NCI-H146 treated with DMSO at 0.1 percent for 48 hours (cell line): ENCODE results near the gene PMEPA1.
A peak's percentile ranks its signal among the peaks of the same experiment; 100 is the strongest.

Source experiments
- DNase-seq: peaks from one replicate; lab custom pipeline; 2025; ENCODE audit not compliant: unreplicated experiment; lab: John Stamatoyannopoulos, UW

Gene PMEPA1, protein sequence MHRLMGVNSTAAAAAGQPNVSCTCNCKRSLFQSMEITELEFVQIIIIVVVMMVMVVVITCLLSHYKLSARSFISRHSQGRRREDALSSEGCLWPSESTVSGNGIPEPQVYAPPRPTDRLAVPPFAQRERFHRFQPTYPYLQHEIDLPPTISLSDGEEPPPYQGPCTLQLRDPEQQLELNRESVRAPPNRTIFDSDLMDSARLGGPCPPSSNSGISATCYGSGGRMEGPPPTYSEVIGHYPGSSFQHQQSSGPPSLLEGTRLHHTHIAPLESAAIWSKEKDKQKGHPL

DNA sequence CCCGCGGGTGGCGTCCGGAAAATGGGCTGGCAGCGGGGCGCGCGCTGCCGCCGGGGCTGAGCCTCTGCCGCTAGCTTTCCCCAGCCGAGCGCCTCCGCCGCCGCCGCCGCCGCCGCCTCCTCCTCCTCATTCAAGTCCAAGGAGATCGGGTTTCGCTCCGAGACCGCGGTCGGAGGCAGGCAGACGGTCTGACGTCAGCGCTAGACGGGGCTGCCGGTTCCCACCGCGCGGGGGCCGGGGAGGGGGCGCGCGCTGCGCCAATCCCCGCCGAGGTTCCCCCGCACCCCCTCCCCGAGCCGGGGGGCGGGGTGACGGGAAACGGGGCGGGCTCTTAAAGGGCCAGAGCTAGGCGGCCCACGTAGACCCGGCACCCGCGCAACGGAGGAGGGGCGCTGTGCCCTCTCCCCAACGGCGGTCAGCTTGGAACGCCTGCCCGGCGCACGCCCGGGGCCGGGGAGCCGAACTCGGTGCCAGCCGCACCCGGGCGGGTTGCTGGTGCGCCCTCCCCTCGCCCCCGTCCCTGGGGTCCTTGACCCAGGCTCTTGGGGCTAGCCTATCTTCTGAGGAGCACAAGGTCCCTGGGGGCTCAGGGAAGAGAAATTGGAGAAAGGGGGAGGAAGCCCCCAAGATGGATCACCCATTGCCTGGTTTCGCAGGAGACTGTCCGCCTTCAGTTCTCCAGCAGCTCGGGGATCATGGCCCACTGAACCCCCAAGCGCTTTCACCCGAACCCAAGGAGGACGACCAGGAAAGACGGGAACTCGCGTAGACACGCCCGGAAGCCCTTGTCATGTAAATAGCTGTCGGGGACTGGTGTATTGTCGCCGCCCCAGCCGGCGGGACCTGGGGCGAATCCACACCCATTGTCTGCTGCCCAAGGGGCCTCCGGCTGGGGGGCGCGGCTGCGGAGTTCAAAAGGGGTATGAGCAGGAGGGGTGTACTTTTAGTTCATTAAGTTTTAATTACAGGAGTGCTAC is at the start of gene PMEPA1:
Gene PMEPA1 (minus strand): TSS at position 193 of the 977 bp plus-strand sequence. CDS start 433 bp downstream, outside the sequence.
- peak; percentile 84 for DNase-seq

DNA sequence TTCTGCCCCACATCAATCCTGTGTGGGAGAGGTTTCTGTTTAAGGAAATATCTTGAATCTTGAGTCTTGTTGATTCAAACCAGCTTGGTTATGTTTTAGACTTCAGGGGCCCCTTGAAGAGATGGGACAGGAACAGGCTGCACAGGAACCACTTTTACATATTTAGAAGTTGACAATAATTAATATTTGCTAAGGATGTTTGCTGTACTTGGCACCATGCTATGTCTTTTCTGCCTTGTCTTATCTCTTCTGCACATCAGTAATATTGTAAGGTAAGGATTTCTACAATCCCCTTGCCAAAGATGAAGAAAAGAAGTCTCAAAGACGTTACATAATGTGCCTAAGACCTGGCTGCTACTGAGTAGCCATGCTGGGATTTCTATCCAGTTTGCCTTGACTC is 48.0 kb upstream of the PMEPA1 start:
- no peak for DNase-seq

DNA sequence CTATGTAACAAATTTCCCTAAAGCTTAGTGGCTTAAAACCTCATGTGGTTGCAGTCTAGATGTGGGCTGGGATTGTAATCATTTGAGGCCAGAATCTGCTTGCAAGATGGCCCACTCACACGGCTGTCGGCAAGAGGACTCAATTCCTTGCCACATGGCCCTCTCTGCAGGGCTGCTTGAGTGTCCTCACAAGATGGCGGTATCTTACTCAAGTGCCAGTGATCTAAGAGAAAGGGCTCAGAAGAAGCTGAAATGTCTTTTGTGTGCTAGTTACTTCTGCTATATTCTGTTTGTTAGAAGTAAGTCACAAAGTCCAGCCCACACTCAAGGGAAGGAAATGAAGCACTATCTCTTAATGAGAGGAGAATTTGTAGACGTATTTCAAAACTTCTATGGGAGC is 47.1 kb upstream of the PMEPA1 start:
- no peak for DNase-seq

DNA sequence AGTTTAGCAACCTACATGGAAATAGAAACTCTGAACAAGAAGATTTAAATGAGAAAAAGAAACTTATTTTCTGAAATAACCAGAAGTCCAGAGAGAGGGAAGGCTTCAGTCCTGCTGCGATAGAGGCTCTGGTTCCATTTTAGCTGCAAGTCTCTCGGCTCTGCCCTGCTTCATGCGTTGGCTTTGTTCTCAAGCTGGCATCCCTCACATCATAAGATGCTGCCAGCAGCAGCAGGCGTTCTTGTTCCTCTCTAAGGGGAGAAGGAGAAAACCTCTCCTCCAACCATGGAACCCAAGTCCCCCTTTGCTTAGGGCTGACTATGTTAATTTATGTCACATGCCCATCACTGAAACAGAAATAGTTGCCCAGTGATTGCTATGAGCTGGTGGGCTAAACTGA is 46.4 kb upstream of the PMEPA1 start:
- no peak for DNase-seq

DNA sequence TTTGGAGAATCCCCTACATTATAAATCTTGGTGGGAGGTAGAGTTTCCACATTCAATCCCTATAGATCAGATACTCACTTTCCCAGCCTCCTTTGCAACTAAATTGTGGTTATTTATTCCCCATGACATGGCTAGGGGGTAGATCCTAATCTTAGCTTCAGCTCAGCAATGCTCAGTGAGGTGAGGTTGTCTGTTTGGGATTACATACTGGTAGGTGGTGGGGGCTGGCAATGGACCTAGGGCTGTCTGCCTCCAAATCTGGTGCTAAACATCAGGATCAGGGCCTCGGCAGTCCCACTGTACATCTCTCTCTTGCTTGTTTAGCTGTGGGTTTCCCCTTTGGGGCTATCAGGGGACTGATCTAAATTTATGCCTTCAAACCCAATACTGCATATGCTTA is 45.8 kb upstream of the PMEPA1 start:
- no peak for DNase-seq

DNA sequence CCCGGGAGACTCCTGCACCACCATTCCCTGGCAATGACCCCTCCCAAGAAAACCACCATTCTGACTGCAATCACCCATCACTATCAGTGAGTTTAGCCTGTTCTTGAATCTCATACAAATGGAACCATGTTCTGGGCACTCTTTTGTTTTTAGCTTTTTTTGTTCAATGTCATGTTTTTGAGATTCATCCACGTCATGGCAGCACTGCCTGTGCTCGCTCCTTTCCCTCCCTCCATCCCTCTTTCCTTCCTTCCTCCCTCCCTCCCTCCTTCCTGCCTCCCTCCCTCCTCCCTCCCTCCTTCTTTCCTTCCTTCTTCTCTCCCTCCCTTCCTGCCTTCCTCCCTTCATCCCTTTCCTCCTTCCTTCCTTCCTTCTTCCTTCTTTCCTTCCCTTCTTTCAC is 44.4 kb upstream of the PMEPA1 start:
- no peak for DNase-seq

DNA sequence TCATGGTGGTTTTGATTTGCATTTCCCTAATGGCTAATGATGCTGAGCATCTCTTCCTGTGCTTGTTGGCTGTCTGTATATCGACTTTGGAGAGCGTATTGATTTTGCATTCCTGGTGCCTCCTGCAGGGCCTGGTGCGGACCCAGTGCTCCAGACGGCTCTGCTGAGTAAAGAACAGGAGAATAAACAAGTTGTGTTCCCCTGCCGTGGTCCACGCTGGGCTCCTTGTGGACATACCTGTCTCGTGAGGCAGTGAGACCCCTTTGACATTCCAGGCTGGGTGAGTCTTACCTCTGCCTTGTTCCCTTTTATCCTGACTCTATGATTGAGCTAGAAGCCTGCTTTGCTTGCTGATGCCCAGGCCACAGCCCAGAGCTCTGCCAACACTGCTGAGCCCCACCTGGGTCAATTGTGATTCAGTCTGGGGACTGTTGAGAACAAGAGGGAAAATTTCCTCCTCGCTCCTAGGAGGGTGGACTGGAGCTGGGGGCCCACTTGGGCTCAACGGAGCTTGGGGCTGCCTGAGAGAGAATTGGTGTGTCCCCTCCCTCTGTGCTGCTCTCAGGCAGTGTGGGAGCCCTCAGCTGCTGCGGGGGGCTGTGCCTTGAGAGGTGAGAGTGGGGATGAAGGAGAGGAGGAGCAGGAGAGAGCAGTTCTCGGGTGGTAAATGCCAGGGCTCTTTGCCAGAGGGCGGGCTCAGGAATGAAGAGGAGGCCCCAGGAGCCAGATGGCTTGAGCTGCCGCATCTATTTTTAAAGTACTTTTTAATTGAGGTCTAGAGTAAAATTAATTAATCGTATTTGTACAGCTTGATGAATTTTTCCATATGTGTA is 43.7 kb upstream of the PMEPA1 start:
- peak; percentile 27 for DNase-seq

DNA sequence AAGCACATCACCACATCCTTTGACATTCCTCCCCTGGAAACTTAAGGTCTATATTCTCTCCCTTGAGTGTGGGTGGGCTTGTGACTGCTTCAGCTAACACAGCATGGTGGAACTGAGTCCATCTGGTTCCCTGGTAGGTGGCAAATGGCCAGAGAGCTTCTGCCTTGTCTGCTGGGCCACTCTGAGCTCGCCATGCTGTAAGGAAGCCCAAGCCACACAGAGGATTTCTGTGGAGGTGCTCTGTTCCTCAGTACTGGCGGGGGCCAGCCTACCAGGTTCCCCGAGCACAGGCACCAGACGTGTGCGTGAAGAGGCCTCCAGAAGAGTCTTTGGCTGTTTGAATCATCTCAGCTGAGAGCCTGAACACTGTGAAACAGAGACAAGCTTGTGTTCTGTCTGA is 41.6 kb upstream of the PMEPA1 start:
- DNase-seq = no peak

DNA sequence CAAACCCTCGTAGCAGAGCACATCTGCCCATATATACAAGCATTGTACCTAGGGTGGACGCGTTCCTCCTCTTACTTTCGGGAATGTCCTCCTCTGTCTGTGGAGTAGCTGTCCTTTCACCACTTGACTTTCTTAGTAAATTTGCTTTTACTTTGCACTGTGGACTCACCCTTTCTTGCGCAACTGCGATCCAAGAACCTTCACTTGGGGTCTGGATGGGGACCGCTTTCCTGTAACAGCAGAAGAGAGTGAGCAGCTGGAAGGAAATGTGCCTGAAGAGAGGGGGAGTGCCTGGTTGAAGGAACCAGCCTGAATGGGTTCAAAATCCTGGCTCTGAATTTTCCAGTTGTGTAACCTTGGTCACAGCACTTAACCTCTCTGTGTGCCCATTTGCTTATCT is 40.1 kb upstream of the PMEPA1 start:
- no peak for DNase-seq

DNA sequence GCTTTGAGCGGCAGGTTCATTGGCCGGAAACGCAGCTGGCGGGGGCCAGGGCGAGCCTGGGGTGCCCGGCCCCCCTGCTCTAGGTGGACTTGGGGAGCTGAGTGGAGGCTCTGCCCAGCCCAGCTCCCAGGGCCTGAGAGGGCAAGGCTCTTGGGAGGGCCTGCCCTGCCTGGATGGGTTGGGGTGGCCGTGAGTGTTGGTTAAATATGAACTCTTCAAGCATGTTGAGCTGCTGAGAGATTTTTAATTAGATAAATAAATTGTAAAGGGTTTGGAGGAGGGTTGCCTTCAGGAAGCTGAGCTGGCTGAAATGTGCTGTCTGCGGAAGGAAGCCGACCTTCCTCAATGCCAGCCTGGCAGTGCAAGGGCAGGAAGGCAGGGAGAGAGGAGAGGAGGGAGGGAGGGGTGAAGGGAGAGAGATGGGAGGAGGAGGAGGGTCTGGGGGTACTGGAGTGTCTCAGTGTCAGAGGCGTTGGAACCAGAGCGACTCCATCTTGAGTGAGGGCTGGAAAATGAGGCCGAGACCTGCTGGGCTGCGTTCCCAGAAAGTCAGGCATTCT is 39.4 kb upstream of the PMEPA1 start:
- DNase-seq = no peak

DNA sequence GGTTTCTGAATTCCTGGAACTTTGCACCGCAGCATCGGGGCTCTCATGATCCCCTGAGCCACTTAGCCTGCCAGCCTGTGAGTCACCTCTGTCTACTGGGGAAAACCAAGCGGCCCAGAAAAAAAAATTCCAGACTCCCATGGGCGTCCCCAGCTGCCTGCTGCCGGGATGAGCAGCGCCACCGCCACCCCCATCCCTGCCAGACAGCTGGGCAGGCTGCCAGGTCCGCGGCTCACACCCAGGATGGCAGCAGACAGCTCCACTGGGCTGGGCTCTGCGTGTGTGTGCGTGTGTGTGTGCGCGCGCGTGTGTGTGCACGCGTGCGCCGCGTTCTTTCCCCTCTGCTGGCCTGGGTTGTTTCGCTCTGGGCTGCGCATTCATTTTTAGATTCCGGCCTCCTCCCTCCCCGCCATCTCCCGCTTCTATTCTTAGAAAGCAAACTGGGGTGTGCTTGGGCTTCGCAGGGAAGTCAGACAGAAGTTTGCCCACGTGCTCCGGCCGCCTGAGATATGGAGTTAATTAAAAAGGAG is 38.9 kb upstream of the PMEPA1 start:
- DNase-seq = peak; percentile 79

DNA sequence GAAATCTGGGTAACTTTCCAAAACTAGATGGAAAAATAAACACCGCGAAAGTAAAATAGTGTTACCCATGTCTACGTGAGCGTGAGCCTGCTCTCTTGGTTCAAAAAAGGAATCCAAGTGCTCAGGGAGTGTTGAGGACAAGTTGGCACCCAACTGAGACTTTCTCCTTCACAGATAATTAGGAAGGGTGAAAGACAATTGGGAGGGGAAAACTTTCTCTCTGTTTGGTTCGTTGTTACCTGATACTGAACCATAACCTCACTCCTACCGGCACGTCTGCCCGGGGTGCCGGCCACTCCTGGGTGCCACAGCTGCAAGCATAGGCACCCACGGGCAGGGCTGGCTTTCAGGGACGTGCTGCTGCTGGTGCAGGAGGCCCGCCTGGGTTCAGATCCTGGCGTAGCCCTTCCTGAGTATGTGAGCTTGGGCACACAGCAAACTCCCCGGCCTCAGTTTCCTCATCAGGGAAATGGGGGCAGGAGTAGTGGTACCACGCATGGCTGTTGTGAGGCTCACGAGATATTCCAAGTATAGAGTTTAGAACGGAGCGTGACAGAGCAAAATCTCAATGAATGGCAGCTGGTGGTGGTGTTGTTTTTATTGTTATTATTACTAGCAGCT is 38.2 kb upstream of the PMEPA1 start:
- DNase-seq = no peak

DNA sequence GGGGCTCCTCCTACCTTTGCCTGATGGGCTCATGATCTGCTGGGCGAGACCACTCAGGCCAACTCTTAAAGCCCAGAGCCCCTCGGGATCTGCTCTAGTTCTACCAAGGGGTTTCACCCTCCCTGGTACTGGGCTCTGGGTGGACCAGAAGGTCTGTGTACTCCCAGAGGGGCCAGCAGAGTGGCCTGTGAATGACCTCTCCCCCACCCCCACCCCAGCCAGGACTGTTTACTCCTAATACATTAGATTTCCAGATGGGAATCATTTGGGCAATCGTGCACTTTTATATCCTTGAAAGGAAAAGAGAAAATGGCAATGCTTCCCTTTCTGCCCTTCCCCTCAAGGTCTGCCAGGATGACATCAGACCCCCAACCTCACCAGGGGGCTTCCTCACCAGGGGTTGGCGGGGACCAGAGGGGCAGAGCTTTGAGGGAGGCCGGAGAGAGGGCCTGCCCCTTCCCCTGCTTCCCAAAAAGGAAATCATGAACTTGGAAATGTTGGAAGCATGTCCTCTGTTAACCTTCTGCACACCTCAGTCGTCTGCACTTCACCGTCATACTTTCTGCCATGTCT is 37.1 kb upstream of the PMEPA1 start:
- no peak for DNase-seq

DNA sequence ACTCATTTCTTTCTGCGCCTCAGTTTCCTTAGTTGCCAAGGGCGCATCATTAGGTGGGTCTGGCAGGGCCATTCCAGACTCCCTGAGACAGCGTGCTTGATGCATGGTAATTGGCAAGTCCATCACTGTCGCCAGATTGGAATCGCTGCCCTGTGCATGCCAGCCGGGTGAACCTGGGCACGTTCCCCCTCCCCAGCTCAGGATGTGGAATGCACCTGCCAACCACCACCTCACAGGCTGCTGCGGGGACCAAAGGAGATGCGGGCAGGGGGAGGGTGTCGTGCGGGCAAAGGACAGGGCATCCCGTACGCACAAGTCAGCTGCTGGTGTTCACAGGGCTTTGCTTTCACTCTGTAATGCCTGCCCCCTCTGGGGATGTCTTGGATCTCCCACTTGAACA is 36.4 kb upstream of the PMEPA1 start:
- DNase-seq = no peak

DNA sequence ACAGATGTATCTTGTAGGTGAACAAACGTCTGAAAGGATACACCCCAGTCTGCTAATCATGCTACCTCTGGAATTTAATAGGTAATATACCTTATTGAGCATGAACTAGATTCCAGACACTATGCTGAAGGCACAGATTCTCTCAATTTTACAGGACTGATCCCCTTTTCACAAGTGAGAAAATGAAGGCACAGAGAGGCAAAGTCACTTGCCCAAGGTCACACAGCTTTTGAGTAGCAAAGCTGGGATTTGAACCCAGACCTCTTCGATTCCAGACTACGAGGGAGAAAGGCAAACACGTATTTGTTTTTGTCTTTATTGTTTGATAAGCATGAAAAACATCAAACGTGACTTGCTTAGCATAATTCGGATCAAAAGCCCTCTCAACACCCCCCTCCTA is 34.4 kb upstream of the PMEPA1 start:
- DNase-seq = no peak

DNA sequence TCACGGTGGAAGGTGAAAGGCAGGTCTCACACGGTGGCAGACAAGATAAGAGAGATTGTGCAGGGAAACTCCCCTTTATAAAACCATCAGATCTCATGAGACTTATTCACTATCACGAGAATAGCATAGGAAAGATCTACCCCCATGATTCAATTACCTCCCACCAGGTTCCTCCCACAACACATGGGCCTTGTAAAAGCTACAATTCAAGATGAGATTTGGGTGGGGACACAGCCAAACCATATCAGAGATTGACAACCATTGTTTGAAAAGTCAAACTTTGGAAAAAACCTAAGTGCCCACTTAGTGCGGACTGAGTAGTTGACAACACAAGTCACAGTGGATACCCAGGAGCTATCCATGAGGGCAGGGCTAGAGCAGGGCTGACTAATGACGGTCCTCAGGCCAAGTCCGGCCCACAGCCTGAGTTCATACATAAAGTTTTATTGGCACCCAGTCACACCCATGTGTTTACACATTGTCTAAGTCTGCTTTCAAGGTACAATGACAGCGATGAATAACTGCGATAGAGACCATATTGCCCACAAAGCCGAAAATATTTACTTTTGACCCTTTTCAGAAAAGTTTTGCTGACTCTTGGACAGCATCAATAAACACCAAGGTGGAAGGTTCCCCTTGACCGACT is 33.8 kb upstream of the PMEPA1 start:
- DNase-seq = no peak

DNA sequence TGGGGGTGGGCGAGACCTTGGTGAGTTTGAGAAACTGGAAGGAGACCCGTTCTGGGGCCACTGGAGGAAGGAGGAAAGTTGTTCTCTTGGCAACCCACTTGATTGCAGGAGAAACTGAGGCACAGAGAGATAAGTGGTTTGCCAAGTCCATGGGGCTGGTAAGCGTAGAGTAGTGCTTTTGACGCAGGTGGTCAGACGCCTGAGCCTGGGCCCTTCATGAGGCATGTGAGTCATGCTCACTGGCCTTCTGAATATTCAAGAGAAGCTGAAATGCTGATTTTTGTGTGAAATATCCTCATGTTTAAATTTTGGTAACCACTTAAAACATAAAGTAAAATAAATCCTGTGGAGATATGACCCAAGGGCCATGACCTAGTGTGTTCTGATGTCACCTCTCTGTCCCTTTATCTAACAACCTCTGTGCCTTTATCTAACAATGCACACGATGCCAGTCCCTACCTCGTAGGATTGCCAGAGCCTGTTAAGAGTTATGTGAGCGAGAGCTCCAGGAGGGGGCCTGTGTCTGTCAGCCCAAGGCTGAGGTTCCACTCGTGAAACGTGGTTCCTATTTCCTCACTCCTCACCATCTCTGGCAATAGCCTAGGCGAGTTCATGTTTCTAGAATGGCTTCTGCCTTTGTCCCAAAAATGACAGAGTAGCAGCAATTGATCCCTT is 32.8 kb upstream of the PMEPA1 start:
- DNase-seq = no peak

DNA sequence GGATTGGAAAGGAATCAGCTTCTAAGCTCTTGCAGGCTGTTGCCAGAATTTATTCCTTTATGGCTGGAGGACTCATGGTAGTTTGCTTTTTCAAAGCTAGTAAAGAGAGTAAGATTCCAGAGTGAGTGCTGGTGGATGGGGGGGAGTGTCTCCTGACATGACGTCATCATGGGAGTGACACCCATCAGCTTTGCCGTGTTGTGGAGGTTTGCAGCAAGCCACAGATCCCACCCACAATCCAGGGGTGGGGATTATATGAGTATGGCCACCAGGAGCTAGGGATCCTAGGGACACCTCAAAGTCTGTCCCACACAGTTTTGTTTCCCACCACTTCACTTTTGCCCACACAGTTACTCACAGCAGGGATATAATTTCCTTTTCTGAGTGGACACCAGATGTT is 28.7 kb upstream of the PMEPA1 start:
- no peak for DNase-seq

DNA sequence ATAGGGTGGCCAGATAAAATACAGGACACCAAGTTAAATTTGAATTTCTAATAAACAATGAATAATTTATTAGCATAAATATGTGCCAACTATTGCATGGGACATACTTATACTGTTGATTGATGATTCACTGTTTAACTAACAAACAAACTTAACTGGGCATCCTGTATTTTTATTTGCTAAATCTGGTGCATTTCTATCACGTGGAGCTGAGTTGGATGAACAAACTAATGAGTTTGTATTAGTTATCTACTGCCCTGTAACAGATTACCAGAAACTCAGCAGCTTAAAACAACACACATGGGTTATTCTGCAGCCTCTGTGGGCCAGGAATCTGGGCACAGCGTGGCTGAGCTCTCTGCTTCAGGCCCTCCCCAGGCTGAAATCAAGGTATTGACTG is 28.2 kb upstream of the PMEPA1 start:
- DNase-seq = no peak
